Measurements from ENCODE around the gene LCN6. TPM values are rescaled to one million over a fixed set of nuclear protein-coding genes. Genes with fewer than 3 reads are reported as not detected.

LCN6 gene
- total and polyA plus RNA-seq, 2 of the 13 experiments (the other 11 are each of a cell fraction or from before 2014, with no cell fraction given) = not detected

DNA sequence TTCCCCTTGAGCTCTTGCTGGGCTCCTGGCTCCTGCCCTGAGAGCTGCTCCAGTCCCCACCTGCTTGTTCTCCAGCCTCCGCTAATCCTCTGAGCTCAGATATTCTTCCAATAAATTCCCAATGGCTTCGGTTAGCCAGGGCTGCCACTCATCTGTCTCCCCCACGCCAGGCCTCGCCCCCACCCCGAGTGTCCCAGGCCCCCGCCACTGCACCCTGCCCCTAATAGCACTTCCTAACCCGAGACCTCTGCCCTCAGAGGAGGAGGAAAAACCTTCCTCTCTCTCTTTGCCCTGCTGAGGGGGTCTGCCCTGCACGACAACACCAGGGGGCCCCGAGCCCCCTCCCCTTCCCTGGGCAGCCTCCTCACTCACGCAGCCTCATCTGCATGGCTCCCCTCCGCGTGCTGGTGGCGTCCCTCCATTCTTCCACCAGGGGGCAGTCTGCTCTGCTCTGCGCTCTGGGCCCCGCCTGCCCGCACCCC lies 21.4 kb upstream of the LCN6 start:
- no peak for DNase-seq (ENCODE audit: low spot score)
- WGBS (ENCODE audit: low lambda C conversion rate) = 45% methylated on average over 16 of the region's 16 CpGs
- H3K9ac ChIP-seq (ENCODE audit: insufficient read depth, low read depth, low read length) = no peak overlapping the region
- FAIRE-seq = no peak
- peaks cover 35% of the 10 kb centered on the region for H3K4me1 ChIP-seq (ENCODE audit: insufficient read depth, low read length)
- ChIA-PET POLR2A (no interaction called here), CTCF (ENCODE audit: low intra/inter-chr PET ratio, low total read pairs) (interaction anchor here (1.3 kb wide), 1 partner anchor 15 kb away, joined by 3 read pairs; no protein-coding TSS in a partner anchor)
- H4K20me1 ChIP-seq (ENCODE audit: insufficient read depth, low read length) = no peaks in the 10 kb centered on the region
- peaks cover 6% of the 10 kb centered on the region; the same call in 1 of the 2 replicates for H3K9me3 ChIP-seq (ENCODE audit: low read length)
- H3K4me3 ChIP-seq (replicated peaks in 1 of 3; ENCODE audit: insufficient read depth in 1 of 3, low read depth in 2 of 3, low read length in 3 of 3) = no peak overlapping the region
- BruUV-seq (replicated peaks) = no TSS peak
- H3K79me2 ChIP-seq (ENCODE audit: insufficient read depth, low read length) = no peaks in the 10 kb centered on the region
- peak; percentile 67 for ATAC-seq
- in situ Hi-C loops (cut with HindIII; ENCODE audit: extremely low pct_ligation_motif_present, low pct_unique_long_range_greater_than_20kb) (loop anchor here (10.0 kb wide), 1 partner anchor 275 kb away; the partner anchor contains the start of gene NPDC1), intact Hi-C loops (cut with micrococcal nuclease; ENCODE audit: unreplicated experiment) (no loop called here)
- 0 out of 5 replicates have a peak, but pooled peaks cover 0 to 4% of the 10 kb centered on the region in 2 experiments for H3K27me3 ChIP-seq (ENCODE audit: control insufficient read depth in 1 of 2, insufficient read depth in 2 of 2, low read length in 2 of 2)
- H3K4me2 ChIP-seq (ENCODE audit: low read depth, low read length) = peak overlapping the region; percentile 23; the same call in 1 of the 2 replicates
- H3K36me3 ChIP-seq (replicated peaks in 1 of 2; ENCODE audit: control insufficient read depth in 1 of 2, insufficient read depth in 2 of 2, low read length in 2 of 2) = no peaks in the 10 kb centered on the region
- no peak overlapping the region for H2AFZ ChIP-seq (ENCODE audit: low read length)
- no peak overlapping the region for H3K27ac ChIP-seq (ENCODE audit: extremely low read length, insufficient read depth, low read length)
- TF ChIP-seq ZNF234 (CRISPR knock-in tag; conservative IDR thresholded peaks at IDR 0.05) (no peak), SIN3B (IDR thresholded peaks at IDR 0.05; ENCODE audit: low read length) (no peak), UBTF (CRISPR knock-in tag; IDR thresholded peaks at IDR 0.05) (no peak), MAX (IDR thresholded peaks at IDR 0.05) (peak; percentile 25; the same call in 1 of the 2 replicates), ZNF768 (CRISPR knock-in tag; IDR thresholded peaks at IDR 0.05) (no peak), SP5 (CRISPR knock-in tag; IDR thresholded peaks at IDR 0.05; ENCODE audit: borderline replicate concordance, low read depth) (no peak), PRMT3 (CRISPR knock-in tag; IDR thresholded peaks at IDR 0.05; ENCODE audit: borderline replicate concordance, low read depth) (no peak), MZF1 (CRISPR knock-in tag; IDR thresholded peaks at IDR 0.05; ENCODE audit: borderline replicate concordance) (no peak), ZNF713 (CRISPR knock-in tag; IDR thresholded peaks at IDR 0.05) (no peak), ZNF501 (CRISPR knock-in tag; IDR thresholded peaks at IDR 0.05) (no peak), ATF7-NPFF (CRISPR knock-in tag; IDR thresholded peaks at IDR 0.05; ENCODE audit: low read depth) (no peak), XRCC5 (optimal IDR thresholded peaks at IDR 0.05; ENCODE audit: low read length) (peak; percentile 28), FOXP1 (IDR thresholded peaks at IDR 0.05) (no peak), FOXP1 (CRISPR knock-in tag; IDR thresholded peaks at IDR 0.05) (no peak), SNAPC4 (CRISPR knock-in tag; IDR thresholded peaks at IDR 0.05) (no peak)
- TF ChIP-seq, protein P1, sequence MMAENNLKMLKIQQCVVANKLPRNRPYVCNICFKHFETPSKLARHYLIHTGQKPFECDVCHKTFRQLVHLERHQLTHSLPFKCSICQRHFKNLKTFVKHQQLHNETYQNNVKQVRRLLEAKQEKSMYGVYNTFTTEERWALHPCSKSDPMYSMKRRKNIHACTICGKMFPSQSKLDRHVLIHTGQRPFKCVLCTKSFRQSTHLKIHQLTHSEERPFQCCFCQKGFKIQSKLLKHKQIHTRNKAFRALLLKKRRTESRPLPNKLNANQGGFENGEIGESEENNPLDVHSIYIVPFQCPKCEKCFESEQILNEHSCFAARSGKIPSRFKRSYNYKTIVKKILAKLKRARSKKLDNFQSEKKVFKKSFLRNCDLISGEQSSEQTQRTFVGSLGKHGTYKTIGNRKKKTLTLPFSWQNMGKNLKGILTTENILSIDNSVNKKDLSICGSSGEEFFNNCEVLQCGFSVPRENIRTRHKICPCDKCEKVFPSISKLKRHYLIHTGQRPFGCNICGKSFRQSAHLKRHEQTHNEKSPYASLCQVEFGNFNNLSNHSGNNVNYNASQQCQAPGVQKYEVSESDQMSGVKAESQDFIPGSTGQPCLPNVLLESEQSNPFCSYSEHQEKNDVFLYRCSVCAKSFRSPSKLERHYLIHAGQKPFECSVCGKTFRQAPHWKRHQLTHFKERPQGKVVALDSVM (CRISPR knock-in tag; IDR thresholded peaks at IDR 0.05) = peak; percentile 62; the same call in 1 of the 2 replicates
